Measurements from ENCODE around the gene RHEBL1. TPM values are rescaled to one million over a fixed set of nuclear protein-coding genes. Genes with fewer than 3 reads are reported as not detected.

Gene RHEBL1
- polyA plus RNA-seq, 3 donors, result 0.17 to 0.96 (median 0.50) TPM

DNA sequence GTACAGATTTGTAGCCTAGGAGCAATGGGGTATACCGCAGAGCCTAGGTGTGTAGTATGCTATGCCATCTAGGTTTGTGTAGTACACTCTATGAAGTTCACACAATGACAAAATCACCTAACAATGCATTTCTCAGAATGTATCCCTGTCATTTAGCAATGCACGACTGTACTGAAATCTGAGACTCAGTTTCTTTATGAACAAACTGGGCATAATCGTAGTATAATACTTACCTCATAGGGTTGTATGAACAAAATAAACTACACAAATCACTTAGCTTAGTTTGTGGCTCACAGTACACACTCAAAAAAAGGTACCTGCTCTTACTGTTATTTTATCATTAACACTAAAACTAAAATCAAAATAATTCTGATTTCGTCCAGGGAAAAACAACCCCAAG, 44.3 kb downstream of the RHEBL1 start:
- intact Hi-C loops (cut with micrococcal nuclease), result no loop called here
- H3K27me3 ChIP-seq (ENCODE audit: control insufficient read depth in 2 of 2, insufficient read depth in 2 of 2, low read length in 2 of 2), result no peaks in the 10 kb centered on the region
- TF ChIP-seq, protein P1, sequence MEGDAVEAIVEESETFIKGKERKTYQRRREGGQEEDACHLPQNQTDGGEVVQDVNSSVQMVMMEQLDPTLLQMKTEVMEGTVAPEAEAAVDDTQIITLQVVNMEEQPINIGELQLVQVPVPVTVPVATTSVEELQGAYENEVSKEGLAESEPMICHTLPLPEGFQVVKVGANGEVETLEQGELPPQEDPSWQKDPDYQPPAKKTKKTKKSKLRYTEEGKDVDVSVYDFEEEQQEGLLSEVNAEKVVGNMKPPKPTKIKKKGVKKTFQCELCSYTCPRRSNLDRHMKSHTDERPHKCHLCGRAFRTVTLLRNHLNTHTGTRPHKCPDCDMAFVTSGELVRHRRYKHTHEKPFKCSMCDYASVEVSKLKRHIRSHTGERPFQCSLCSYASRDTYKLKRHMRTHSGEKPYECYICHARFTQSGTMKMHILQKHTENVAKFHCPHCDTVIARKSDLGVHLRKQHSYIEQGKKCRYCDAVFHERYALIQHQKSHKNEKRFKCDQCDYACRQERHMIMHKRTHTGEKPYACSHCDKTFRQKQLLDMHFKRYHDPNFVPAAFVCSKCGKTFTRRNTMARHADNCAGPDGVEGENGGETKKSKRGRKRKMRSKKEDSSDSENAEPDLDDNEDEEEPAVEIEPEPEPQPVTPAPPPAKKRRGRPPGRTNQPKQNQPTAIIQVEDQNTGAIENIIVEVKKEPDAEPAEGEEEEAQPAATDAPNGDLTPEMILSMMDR (IDR thresholded peaks at IDR 0.05), result no peak
- H3K9ac ChIP-seq (ENCODE audit: insufficient read depth, low read length, poor library complexity, severe bottlenecking), result no peak overlapping the region
- Mint-ChIP-seq H3K27me3 (ENCODE audit: low read depth in 3 of 3) (no peaks in the 10 kb centered on the region), H3K4me3 (no peak overlapping the region), H3K4me1 (peaks cover 18% of the 10 kb centered on the region), H3K36me3 (peaks cover 82 to 96% of the 10 kb centered on the region in 2 donors), H3K9me3 (no peaks in the 10 kb centered on the region), H3K27ac (peak overlapping the region in 1 of 7 donors; percentile 2)
- no peak overlapping the region for H3K4me3 ChIP-seq (replicated peaks in 1 of 3; ENCODE audit: low read depth in 2 of 3, low read length in 3 of 3)
- peaks cover 3% of the 10 kb centered on the region in 2 donors for H3K4me1 ChIP-seq (ENCODE audit: control insufficient read depth in 1 of 2, insufficient read depth in 2 of 2, low read length in 2 of 2)
- peaks cover 91 to 99% of the 10 kb centered on the region in 2 donors for H3K36me3 ChIP-seq (replicated peaks in 1 of 2; ENCODE audit: control insufficient read depth in 1 of 2, insufficient read depth in 2 of 2, low read length in 2 of 2)
- peaks cover 62% of the 10 kb centered on the region for H4K20me1 ChIP-seq (ENCODE audit: insufficient read depth, low read length)
- no peak overlapping the region for H3K4me2 ChIP-seq (replicated peaks; ENCODE audit: extremely low read depth, low read length, poor library complexity, severe bottlenecking)
- no peak overlapping the region for H2AFZ ChIP-seq (ENCODE audit: insufficient read depth, low read depth, low read length, poor library complexity, severe bottlenecking)
- H3K9me3 ChIP-seq (replicated peaks in 1 of 2; ENCODE audit: control insufficient read depth in 1 of 2, insufficient read depth in 1 of 2, low read length in 2 of 2), result no peaks in the 10 kb centered on the region
- H3K79me2 ChIP-seq (ENCODE audit: insufficient read depth, low read length), result peaks cover 15% of the 10 kb centered on the region
- DNase-seq, result no peak
- peak overlapping the region in 1 of 2 donors; percentile 26 for H3K27ac ChIP-seq (ENCODE audit: low read depth in 1 of 2, low read length in 2 of 2)
- no CpG with 5 or more reads among the region's 4 CpGs for WGBS (ENCODE audit: insufficient coverage)

DNA sequence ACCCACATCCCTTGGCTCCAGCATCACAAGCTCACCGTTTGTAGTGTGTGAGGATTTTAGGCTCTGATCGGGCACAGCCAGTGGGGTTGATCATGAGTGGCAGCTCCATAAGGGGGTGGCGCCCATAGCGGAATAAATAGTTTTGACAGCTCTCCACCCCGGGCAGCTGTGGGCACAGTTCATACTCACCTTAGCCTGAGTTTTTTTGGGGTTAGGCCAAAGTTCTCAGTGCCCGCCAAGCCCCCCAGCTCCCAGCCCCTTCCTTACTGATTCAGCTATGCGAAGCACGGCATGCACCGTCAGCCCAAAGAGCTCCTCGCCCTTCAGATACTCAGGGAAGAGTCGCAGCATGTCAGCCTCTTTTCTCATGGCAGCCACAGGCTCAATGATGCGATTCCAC, 45.2 kb downstream of the RHEBL1 start:
- 98% methylated on average over 8 of the region's 12 CpGs for WGBS (ENCODE audit: insufficient coverage)
- no peak overlapping the region for H3K4me2 ChIP-seq (replicated peaks; ENCODE audit: extremely low read depth, low read length, poor library complexity, severe bottlenecking)
- peak overlapping the region in 5 of 7 donors; percentile 60 to 91 (median 71) for H3K27ac Mint-ChIP-seq
- no peak overlapping the region for H3K4me3 ChIP-seq (replicated peaks in 1 of 3; ENCODE audit: low read depth in 2 of 3, low read length in 3 of 3)
- H3K9me3 Mint-ChIP-seq, result peaks cover 0 to 2% (median 0%) of the 10 kb centered on the region in 7 donors
- peaks cover 0 to 1% (median 0%) of the 10 kb centered on the region in 3 donors for H3K27me3 Mint-ChIP-seq (ENCODE audit: low read depth in 3 of 3)
- intact Hi-C loops (cut with micrococcal nuclease), result no loop called here
- H3K9ac ChIP-seq (ENCODE audit: insufficient read depth, low read length, poor library complexity, severe bottlenecking), result no peak overlapping the region
- TF ChIP-seq, protein P1 (IDR thresholded peaks at IDR 0.05), result no peak
- peaks cover 21% of the 10 kb centered on the region for H3K4me1 Mint-ChIP-seq
- H3K36me3 Mint-ChIP-seq, result peaks cover 76 to 86% of the 10 kb centered on the region in 2 donors
- no peak overlapping the region for H3K27ac ChIP-seq (ENCODE audit: low read depth in 1 of 2, low read length in 2 of 2)
- H3K9me3 ChIP-seq (replicated peaks in 1 of 2; ENCODE audit: control insufficient read depth in 1 of 2, insufficient read depth in 1 of 2, low read length in 2 of 2), result no peaks in the 10 kb centered on the region
- DNase-seq, result no peak
- H4K20me1 ChIP-seq (ENCODE audit: insufficient read depth, low read length), result peaks cover 54% of the 10 kb centered on the region
- peaks cover 87 to 90% of the 10 kb centered on the region in 2 donors for H3K36me3 ChIP-seq (replicated peaks in 1 of 2; ENCODE audit: control insufficient read depth in 1 of 2, insufficient read depth in 2 of 2, low read length in 2 of 2)
- H2AFZ ChIP-seq (ENCODE audit: insufficient read depth, low read depth, low read length, poor library complexity, severe bottlenecking), result no peak overlapping the region
- peaks cover 16% of the 10 kb centered on the region for H3K79me2 ChIP-seq (ENCODE audit: insufficient read depth, low read length)
- no peak overlapping the region for H3K4me3 Mint-ChIP-seq
- H3K27me3 ChIP-seq (ENCODE audit: control insufficient read depth in 2 of 2, insufficient read depth in 2 of 2, low read length in 2 of 2), result no peaks in the 10 kb centered on the region
- H3K4me1 ChIP-seq (ENCODE audit: control insufficient read depth in 1 of 2, insufficient read depth in 2 of 2, low read length in 2 of 2), result peaks cover 11 to 13% of the 10 kb centered on the region in 2 donors
